Measurements from ENCODE around the gene MUC6. TPM values are rescaled to one million over a fixed set of nuclear protein-coding genes. Genes with fewer than 3 reads are reported as not detected.

MUC6 gene
- total RNA-seq, 1 donor: under 0.01 TPM

GRCh38 chr11:1060852-1061616 lies 24.5 kb upstream of the MUC6 start:
- no peaks in the 10 kb centered on the region for H3K9me3 ChIP-seq (ENCODE audit: low read depth, low read length)
- no peaks in the 10 kb centered on the region for H3K4me1 ChIP-seq (ENCODE audit: insufficient read depth, low read length)
- H3K27me3 ChIP-seq (ENCODE audit: insufficient read depth, low read length): no peaks in the 10 kb centered on the region
- no peak overlapping the region for H3K4me3 ChIP-seq (ENCODE audit: low read length)

GRCh38 chr11:1060410-1060809 lies 23.9 kb upstream of the MUC6 start:
- H3K4me3 ChIP-seq (ENCODE audit: low read length): no peak overlapping the region
- H3K9me3 ChIP-seq (ENCODE audit: low read depth, low read length): no peaks in the 10 kb centered on the region
- H3K4me1 ChIP-seq (ENCODE audit: insufficient read depth, low read length): no peaks in the 10 kb centered on the region
- no peaks in the 10 kb centered on the region for H3K27me3 ChIP-seq (ENCODE audit: insufficient read depth, low read length)

GRCh38 chr11:1059759-1060158 lies 23.2 kb upstream of the MUC6 start:
- Histone ChIP-seq H3K4me3 (ENCODE audit: low read length) (no peak overlapping the region), H3K4me1 (ENCODE audit: insufficient read depth, low read length) (no peaks in the 10 kb centered on the region), H3K27me3 (ENCODE audit: insufficient read depth, low read length) (no peaks in the 10 kb centered on the region), H3K9me3 (ENCODE audit: low read depth, low read length) (no peaks in the 10 kb centered on the region)

- Histone ChIP-seq H3K27me3 (ENCODE audit: insufficient read depth, low read length) (no peaks in the 10 kb centered on the region), H3K4me1 (ENCODE audit: insufficient read depth, low read length) (no peaks in the 10 kb centered on the region), H3K4me3 (ENCODE audit: low read length) (no peak overlapping the region)
These were observed 21.3 kb upstream of the MUC6 start for GRCh38 chr11:1057806-1058205.

GRCh38 chr11:1055990-1056771 lies 19.7 kb upstream of the MUC6 start:
- H3K27me3 ChIP-seq (ENCODE audit: insufficient read depth, low read length): no peaks in the 10 kb centered on the region
- H3K9me3 ChIP-seq (ENCODE audit: low read depth, low read length): no peaks in the 10 kb centered on the region

More at GRCh38 chr11:1057806-1058205, 21.3 kb upstream of the MUC6 start:
- no peaks in the 10 kb centered on the region for H3K9me3 ChIP-seq (ENCODE audit: low read depth, low read length)

GRCh38 chr11:1055109-1055703 lies 18.7 kb upstream of the MUC6 start:
- Histone ChIP-seq H3K9me3 (ENCODE audit: low read depth, low read length) (no peaks in the 10 kb centered on the region), H3K27me3 (ENCODE audit: insufficient read depth, low read length) (no peaks in the 10 kb centered on the region), H3K4me3 (ENCODE audit: low read length) (no peak overlapping the region), H3K4me1 (ENCODE audit: insufficient read depth, low read length) (no peaks in the 10 kb centered on the region)

More at GRCh38 chr11:1055990-1056771, 19.7 kb upstream of the MUC6 start:
- no peak overlapping the region for H3K4me3 ChIP-seq (ENCODE audit: low read length)
- no peaks in the 10 kb centered on the region for H3K4me1 ChIP-seq (ENCODE audit: insufficient read depth, low read length)

- Histone ChIP-seq H3K9me3 (ENCODE audit: low read depth, low read length) (no peaks in the 10 kb centered on the region), H3K4me1 (ENCODE audit: insufficient read depth, low read length) (no peaks in the 10 kb centered on the region), H3K4me3 (ENCODE audit: low read length) (no peak overlapping the region), H3K27me3 (ENCODE audit: insufficient read depth, low read length) (no peaks in the 10 kb centered on the region)
These were observed 17.9 kb upstream of the MUC6 start for GRCh38 chr11:1054143-1055108.

GRCh38 chr11:1053121-1053901 lies 16.8 kb upstream of the MUC6 start:
- Histone ChIP-seq H3K27me3 (ENCODE audit: insufficient read depth, low read length) (no peaks in the 10 kb centered on the region), H3K9me3 (ENCODE audit: low read depth, low read length) (no peaks in the 10 kb centered on the region), H3K4me1 (ENCODE audit: insufficient read depth, low read length) (no peaks in the 10 kb centered on the region), H3K4me3 (ENCODE audit: low read length) (no peak overlapping the region)

GRCh38 chr11:1052133-1053011 lies 15.9 kb upstream of the MUC6 start:
- H3K27me3 ChIP-seq (ENCODE audit: insufficient read depth, low read length): no peaks in the 10 kb centered on the region
- no peaks in the 10 kb centered on the region for H3K9me3 ChIP-seq (ENCODE audit: low read depth, low read length)
- no peaks in the 10 kb centered on the region for H3K4me1 ChIP-seq (ENCODE audit: insufficient read depth, low read length)
- H3K4me3 ChIP-seq (ENCODE audit: low read length): no peak overlapping the region

- Histone ChIP-seq H3K27me3 (ENCODE audit: insufficient read depth, low read length) (no peaks in the 10 kb centered on the region), H3K9me3 (ENCODE audit: low read depth, low read length) (no peaks in the 10 kb centered on the region), H3K4me1 (ENCODE audit: insufficient read depth, low read length) (no peaks in the 10 kb centered on the region), H3K4me3 (ENCODE audit: low read length) (no peak overlapping the region)
These were observed 15.0 kb upstream of the MUC6 start for GRCh38 chr11:1051356-1052132.

- H3K27me3 ChIP-seq (ENCODE audit: insufficient read depth, low read length): no peaks in the 10 kb centered on the region
- no peaks in the 10 kb centered on the region for H3K9me3 ChIP-seq (ENCODE audit: low read depth, low read length)
- H3K4me3 ChIP-seq (ENCODE audit: low read length): no peak overlapping the region
- H3K4me1 ChIP-seq (ENCODE audit: insufficient read depth, low read length): no peaks in the 10 kb centered on the region
These were observed 14.2 kb upstream of the MUC6 start for GRCh38 chr11:1050581-1051355.

GRCh38 chr11:1049911-1050580 lies 13.5 kb upstream of the MUC6 start:
- no peaks in the 10 kb centered on the region for H3K9me3 ChIP-seq (ENCODE audit: low read depth, low read length)
- H3K27me3 ChIP-seq (ENCODE audit: insufficient read depth, low read length): no peaks in the 10 kb centered on the region
- no peak overlapping the region for H3K4me3 ChIP-seq (ENCODE audit: low read length)
- no peaks in the 10 kb centered on the region for H3K4me1 ChIP-seq (ENCODE audit: insufficient read depth, low read length)

Data from mononuclear cell (primary cell).